Activated CD4-positive, alpha-beta T cell treated with anti-CD3 and anti-CD28 coated beads, Interleukin-2, amount 50 U/mL, for 16 hours (primary cell): ENCODE data around the gene UBA6.
A peak's percentile ranks its signal among the peaks of the same experiment; 100 is the strongest.
"Not testable (repeated sequence)": the region's sequence is repeated elsewhere in the genome, so short reads cannot be mapped to it uniquely, and the experiment has no call there.

Experiments
- DNase-seq: peaks from one replicate; pipeline ENCODE4 v3.0.0-alpha.2; 2020

Gene UBA6

DNA sequence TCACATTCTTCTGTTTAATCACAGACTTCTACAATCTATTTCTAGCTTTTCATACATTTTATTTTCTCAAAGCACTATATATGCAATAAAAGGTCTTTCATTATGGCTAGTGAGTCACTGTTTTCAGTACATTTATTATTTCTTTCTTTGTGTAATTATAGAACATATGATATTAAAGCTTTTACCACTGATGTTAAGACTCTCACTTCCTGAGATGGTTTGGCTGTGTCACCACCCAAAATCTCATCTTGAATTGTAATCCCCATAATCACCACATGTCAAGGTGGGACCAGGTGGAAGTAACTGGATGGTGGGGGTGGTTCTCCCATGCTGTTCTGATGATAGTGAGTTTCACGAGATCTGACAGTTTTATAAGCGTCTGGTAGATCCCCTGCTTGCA is 41.9 kb downstream of the UBA6 start:
- DNase-seq = no peak

GRCh38 chr4:67658302-67658701 is 42.7 kb downstream of the UBA6 start:
- DNase-seq = peak; percentile 37

DNA sequence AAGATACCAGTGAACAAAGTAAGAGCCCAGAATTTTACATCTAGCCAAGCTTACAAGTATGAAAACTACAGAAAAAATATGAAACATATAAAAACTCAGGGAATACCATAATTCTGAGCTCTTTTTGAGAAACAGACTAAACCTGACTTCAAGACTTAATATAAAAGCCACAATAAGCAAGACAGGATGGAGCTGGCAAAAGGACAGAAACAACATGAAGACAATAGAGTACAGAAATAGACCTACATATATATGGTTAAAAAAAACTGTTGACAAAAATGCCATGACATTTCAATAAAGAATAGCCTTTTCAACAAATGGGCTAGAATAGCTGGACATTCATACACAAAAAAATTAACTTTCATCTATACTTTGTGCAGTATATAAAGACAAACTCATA is 49.4 kb downstream of the UBA6 start:
- DNase-seq = no peak

GRCh38 chr4:67638136-67638535 is 62.8 kb downstream of the UBA6 start:
- DNase-seq = no peak

DNA sequence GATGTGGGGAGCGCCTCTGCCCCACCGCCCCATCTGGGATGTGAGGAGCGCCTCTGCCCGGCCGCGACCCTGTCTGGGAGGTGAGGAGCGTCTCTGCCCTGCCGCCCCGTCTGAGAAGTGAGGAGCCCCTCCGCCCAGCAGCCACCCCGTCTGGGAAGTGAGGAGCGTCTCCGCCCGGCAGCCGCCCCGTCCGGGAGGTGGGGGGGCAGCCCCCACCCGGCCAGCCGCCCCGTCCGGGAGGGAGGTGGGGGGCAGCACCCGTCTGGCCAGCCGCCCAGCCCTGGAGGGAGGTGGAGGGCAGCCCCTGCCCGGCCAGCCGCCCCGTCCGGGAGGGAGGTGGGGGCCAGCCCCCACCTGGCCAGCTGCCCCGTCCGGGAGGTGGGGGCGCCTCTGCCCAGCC is 64.0 kb downstream of the UBA6 start:
- DNase-seq = not testable (repeated sequence)

- no peak for DNase-seq
These were observed 65.6 kb downstream of the UBA6 start for GRCh38 chr4:67635331-67635730.

DNA sequence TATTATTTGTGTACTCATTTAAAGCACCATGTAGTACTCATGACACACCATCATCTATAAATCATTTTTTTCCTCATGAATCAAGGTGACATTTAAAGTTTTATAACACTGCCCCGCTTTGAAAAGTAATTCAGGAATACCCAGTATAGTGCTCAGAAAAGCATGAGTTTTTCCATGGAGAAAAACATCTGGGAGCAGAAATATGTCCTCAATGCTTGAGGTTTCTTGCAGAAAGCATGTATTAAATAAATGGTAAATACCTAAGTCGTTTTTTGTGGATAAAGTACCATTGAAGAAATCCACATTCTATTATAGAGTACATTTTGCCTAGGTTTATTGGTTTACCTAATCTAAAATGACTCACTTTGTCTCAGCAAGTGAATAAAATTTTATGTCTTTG is 66.2 kb downstream of the UBA6 start:
- DNase-seq = no peak

GRCh38 chr4:67632492-67632891 is 68.5 kb downstream of the UBA6 start:
- peak; percentile 3 for DNase-seq

- DNase-seq = no peak
These were observed 76.0 kb downstream of the UBA6 start for GRCh38 chr4:67624939-67625338.

GRCh38 chr4:67616478-67616877 is 84.5 kb downstream of the UBA6 start:
- DNase-seq = no peak

GRCh38 chr4:67615119-67615518 is 85.8 kb downstream of the UBA6 start:
- DNase-seq = no peak

DNA sequence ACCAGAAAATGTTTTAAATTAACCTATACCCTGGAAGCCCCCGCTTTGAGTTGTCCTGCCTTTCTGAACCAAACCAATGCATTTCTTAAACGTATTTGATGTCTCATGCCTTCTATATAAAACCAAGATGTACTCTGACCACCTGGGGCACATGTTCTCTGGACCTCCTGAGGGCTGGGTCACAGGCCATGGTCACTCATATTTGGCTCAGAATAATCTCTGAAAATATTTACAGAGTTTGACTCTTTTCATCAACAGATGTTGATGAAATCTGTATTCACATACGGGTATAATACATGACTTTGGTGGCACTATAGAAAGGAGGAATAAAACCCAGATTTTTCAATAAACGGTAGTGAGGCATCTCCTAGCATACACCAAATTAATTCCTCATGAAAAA is 86.8 kb downstream of the UBA6 start:
- DNase-seq = no peak

- no peak for DNase-seq
These were observed 92.9 kb downstream of the UBA6 start for GRCh38 chr4:67608027-67608426.

DNA sequence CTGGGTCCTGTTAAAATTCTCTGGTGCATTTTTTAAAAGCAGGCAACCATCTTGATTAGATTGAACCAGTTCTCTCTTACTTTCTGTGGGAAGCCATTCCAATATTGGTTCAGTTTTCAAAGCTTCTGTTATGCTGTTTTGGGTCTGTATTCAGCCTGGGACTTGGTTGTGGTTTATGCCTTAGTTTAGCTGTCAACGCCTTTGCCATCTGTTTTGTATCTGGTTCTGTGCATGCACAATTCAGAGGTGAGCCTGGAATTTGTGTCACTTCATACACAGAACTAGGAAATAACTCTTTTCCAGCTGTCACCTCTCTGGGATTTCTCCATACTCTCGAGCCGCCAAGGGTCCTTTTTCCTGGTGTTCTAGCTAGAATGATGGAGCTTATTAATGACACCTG is 96.2 kb downstream of the UBA6 start:
- DNase-seq = no peak

GRCh38 chr4:67604029-67604381 is 97.0 kb downstream of the UBA6 start:
- DNase-seq = no peak

DNA sequence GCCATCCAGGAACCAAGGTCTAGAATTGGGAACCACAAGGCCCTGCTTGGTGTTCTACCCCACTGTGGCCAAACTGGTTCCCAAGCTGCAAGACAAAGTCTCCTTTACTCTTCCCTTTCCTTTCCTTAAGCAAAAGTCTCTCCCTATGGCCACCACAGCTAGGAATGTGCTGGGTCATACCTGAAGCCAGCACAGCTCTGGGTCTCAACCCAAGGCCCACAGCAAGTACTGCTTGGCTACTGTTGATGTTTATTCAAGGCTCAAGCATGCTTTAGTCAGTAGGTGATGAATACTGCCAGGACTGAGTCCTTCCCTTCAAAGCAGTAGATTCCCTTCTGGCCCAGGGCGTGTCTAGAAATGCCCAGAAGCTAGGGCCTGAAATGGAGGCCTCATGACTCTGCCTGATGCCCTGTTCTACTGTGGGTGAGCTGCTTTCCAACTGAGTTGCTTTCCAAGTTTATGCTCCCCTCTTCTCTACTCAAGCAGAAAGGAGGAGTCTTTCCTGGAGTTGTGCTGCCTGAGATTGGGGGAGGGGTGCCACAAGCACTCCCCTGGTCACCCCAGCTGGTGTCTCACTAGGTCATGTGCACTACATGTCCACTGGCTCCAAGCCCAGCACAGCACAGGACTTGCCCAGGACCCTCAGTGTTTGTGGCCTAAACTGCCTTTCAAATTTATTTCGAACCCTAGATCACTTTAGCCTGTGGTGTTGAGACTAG is 97.5 kb downstream of the UBA6 start:
- no peak for DNase-seq

DNA sequence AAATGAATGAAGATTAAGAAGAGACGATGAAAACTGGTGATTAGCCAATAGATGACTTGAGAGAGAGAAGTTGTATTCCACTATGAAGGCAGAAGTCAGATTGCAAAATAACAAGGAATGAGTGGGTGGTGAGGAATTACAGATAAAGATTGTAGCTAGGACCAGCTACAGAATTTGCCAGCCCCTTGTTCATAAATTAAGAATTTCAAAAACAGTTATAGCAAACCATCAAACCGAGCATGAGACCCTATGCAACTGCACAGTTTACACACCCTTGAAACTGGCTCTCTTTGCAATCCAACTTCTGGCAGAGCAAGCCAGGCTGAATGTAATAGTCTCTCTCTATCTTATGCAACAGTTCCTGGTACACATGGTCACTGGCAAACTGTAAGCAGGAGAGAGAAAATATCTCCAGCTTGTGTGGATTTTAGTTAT is 107.2 kb downstream of the UBA6 start:
- no peak for DNase-seq

DNA sequence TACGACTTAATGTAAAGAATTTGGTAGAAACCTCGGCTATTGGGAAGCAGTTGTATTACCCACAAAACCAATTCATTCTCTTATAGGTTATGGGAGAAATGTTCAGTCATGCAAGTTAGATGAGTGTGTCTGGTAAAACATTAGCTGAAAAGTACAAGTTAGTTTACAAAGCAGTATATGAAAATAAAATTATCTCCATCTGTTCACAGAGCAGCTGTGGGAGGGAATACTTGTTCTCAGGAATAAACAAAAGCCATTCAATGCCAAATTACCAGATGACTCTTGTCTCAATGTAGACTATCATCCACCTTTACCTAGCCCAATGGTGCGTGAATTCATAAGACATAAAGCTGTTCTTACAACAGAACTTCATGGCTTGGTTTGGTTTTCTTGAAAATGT is 113.8 kb downstream of the UBA6 start:
- DNase-seq = no peak

- DNase-seq = no peak
These were observed 116.5 kb downstream of the UBA6 start for GRCh38 chr4:67584496-67584895.

DNA sequence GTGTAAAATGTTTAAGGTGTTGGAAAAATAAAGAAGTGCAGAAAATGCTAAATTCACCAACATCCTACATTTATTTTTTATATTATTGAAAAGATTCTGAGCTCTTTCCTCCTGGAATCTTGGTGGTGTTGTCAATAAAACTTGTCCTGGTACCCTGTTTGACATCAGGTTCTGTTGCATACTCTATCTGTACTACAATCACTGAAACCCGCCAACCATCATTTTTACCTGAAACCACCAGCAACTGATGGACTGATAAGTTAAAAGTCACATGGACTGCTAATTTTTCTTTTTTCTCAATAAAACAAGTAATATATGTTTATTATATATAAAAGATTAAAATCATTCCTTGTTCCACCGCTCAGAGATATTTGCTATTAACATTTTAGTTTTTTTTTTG is 119.0 kb downstream of the UBA6 start:
- DNase-seq = no peak

- DNase-seq = peak; percentile 43
These were observed 119.6 kb downstream of the UBA6 start for GRCh38 chr4:67581208-67581857.

DNA sequence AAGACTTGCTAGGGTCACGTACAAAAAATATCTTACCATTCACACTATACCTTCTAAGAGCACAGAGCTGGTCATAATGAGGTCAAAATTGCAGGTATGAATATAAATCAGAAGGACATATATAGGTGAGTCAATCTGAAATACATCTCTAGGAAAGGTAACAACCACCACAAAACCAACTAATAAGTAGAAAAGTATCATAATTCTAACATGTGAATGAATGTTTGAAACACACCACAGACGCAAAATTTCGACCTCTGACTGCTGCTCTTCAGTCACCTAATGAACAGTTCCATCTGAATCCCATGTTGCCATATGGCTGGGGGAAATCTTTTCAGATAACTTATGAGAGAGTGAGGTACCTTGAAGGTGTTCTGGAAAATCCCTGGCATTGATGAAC is 120.4 kb downstream of the UBA6 start:
- peak; percentile 18 for DNase-seq

GRCh38 chr4:67576538-67576937 is 124.4 kb downstream of the UBA6 start:
- no peak for DNase-seq

GRCh38 chr4:67576059-67576466 is 124.9 kb downstream of the UBA6 start:
- DNase-seq = no peak
